ENCODE data around the gene ELFN1. TPM values are rescaled to one million over a fixed set of nuclear protein-coding genes. Genes with fewer than 3 reads are reported as not detected.
"Not testable (repeated sequence)": the region's sequence is repeated elsewhere in the genome, so short reads cannot be mapped to it uniquely, and the experiment has no call there.

ELFN1 gene
- polyA plus RNA-seq, 1 donor = 6.7 TPM

- DNase-seq = no peak
These were observed 88.9 kb downstream of the ELFN1 start for GRCh38 chr7:1758859-1759521.

GRCh38 chr7:1761097-1761496 lies 91.0 kb downstream of the ELFN1 start:
- DNase-seq = no peak

DNA sequence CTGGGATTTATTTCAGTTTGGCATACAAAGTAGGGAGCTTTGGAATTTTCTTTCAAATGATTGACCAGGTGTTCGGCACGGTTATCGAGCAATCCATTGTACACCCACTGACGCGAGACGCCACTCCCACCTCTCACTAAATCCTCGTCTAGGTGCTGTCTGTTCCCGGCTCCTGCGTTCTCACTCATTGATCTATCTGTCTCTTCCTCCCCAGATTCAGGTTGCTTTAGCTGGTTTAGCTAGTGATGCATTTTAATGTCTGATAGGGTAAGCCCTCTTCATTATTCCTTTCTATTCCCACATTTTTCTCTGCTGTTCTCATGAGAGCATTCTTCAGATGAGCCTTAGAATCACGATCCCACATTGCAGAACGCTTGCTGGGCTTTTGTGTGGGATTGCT lies 91.7 kb downstream of the ELFN1 start:
- DNase-seq = no peak

GRCh38 chr7:1762238-1762945 lies 92.3 kb downstream of the ELFN1 start:
- no peak for DNase-seq

DNA sequence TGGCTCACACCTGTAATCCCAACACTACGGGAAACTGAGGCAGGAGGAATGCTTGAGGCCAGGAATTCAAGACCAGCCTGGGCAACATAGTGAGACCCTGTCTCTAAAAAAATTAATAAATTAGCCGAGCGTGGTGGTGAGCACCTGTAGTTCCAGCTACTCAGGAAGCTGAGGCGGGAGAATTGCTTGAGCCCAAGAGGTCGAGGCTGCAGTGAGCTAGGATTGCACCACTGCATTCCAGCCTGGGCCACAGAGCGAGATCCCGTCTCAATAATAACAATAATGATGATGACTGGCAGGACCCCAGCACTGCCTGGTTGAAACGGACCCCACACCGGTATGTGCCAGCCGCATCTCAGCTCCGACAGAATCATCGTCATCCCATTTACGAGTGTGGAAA lies 93.0 kb downstream of the ELFN1 start:
- DNase-seq = no peak

- DNase-seq = not testable (repeated sequence)
These were observed 93.8 kb downstream of the ELFN1 start for GRCh38 chr7:1763911-1764310.

- no peak for DNase-seq
These were observed 95.3 kb downstream of the ELFN1 start for GRCh38 chr7:1765336-1765735.

DNA sequence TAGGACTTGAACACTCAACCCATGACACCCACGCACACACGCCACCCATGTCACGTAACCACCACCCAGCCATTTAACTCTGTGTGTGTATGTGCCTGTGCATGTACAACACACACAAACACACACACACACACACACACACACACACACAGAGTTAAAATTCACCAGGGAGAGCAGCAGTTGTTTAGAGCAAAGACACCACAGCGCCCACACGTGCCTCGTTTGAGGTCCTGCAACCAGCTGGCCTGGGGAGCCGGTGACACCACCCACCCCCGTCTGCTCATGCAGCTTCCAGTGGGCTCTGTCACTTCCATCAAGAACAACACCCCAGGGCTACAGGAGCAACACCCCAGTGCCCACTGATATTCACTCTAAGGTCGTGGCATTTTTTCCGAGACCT lies 97.4 kb downstream of the ELFN1 start:
- DNase-seq = no peak

DNA sequence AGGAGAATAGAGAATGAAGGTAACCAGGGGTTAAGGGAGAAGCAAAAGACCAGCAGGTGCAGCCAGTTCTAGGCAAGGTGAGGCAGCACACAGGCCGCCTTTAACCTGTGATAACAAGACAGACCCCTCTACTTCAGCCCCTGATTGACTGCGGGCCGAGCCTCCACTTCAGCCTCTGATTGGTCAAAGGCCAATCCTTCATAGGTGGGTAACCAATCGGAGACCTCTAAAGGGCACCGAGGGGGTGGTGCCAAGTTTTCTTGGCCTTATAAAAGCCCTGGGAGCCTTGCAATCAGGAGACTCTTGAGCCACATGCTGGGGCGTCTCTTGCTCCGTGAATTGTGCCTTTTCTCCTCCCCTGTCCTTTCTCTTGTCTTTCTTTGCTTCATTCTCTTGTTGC lies 98.8 kb downstream of the ELFN1 start:
- no peak for DNase-seq

DNA sequence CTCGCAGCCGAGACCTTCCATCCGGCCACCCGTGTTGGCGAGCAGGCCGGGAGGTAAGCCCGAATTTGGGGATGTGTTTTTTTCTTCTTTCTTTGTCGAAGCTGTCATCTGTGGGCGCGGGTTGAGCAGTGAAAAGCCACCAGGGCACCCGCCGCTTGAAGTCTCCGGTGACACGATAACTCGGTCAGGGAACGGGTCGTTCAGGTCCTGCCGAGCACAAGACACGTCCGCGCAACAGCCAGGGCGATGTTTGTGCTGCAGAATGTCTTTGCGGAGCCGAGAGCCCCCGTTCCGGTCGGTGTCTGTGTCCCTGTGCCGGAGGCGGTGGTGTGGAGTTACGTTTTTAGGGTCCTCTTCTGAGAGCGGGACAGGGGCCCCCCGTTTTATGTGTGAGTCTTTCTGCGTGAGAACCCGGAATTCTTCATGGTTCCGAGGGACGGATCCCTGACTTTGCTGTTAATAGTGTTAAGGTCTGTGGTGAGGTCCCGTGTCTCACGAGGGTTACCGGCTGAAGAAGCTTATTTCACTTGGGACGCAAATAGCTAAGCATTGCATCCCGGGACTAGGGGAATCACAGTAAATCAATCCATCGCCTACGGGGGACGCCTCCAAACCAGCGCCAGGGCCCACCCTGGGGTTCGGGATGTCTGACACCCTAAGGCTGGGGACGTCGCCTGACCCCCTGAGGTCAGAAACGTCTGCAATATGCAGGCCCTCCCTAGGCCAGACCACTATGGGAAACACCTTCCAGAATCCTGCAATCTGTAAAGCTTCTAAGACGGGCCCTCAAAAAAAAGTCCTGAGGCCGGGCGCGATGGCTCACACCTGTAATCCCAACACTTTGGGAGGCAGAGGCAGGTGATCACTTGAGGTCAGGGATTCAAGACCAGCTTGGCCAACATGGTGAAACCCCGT lies 99.5 kb downstream of the ELFN1 start:
- DNase-seq = no peak

DNA sequence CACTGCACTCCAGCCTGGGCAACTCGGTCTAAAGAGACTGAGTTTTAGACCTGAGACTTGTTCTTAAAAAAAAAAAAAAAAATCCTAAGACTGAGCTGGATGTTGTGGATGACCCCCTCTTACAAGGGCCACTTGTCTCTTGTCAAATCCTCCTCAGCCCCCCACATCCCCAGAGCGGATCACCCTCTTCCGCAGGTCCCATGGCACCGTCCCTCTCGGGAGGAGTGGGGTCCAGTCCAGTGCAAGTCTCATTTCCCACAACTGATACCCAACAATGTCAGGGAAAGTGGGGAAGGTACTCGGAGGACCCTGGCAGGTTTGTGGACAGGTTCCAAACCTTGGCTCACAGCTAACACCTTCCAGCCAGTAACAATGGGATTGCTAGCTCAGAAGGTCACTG lies 100.3 kb downstream of the ELFN1 start:
- no peak for DNase-seq

GRCh38 chr7:1775389-1775788 lies 105.3 kb downstream of the ELFN1 start:
- DNase-seq = no peak

- DNase-seq = no peak
These were observed 107.0 kb downstream of the ELFN1 start for GRCh38 chr7:1777122-1777521.

GRCh38 chr7:1779445-1779844 lies 109.4 kb downstream of the ELFN1 start:
- DNase-seq = no peak

DNA sequence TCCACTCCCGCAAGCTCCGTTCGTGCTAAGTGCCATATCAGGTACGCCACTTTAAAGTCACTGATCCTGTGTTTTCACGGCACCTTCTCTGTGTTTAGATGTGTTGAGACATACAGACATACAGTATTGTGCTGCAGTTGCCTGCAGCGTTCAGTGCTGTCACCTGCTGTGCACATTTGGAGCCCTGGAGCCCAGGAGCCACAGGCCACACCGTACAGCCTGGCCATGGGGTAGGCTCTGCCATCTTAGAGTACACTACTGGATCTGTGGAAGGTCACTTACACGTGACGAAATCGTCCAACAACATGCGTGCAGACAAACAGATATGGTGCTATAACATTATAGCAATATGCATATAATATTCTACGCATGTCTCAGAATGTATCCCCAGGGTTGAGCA lies 111.3 kb downstream of the ELFN1 start:
- DNase-seq = no peak

- no peak for DNase-seq
These were observed 115.8 kb downstream of the ELFN1 start for GRCh38 chr7:1785839-1786238.

DNA sequence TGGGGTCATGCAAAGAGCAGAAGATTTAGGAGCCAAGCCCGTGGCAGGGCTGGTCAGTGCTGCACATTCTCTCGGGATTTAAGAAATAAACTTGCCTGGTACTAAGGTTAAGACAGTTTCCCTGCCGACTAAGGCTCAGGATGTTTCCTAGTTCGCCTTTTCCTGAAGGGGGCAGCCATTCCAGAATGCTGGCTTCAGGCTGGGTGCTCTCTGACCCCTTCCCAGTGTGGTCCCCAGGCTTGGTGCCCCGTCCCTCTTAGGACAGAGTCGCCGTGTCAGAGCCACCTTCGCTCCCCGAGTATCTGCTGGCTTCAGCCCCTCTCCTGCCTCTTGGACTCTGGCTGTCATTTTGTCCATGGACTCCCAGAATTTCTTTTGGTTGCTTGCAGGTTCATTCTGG lies 117.2 kb downstream of the ELFN1 start:
- no peak for DNase-seq

DNA sequence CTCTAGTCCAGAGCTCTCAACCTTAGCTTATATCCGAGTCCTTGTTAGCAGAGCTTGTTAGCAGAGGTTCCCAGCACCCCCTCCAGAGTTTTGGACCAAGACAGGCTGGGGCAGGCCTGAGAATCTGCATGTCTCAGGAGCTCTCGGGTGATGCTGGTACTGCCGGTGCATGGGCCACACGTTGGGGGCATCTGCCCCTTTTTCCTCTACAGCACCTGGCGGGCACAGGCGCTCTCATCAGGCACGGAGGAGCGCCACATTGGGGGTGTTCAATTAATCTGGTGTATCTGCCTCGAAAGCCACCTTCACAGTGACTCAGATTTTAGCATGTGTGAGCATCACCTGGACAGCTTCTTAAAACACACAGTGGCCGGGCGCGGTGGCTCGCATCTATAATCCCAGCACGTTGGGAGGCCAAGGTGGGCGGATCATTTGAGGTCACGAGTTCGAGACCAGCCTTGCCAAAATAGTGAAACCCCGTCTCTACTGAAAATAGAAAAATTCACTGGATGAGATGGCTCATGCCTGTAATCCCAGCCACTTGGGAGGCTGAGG lies 117.7 kb downstream of the ELFN1 start:
- DNase-seq = no peak

DNA sequence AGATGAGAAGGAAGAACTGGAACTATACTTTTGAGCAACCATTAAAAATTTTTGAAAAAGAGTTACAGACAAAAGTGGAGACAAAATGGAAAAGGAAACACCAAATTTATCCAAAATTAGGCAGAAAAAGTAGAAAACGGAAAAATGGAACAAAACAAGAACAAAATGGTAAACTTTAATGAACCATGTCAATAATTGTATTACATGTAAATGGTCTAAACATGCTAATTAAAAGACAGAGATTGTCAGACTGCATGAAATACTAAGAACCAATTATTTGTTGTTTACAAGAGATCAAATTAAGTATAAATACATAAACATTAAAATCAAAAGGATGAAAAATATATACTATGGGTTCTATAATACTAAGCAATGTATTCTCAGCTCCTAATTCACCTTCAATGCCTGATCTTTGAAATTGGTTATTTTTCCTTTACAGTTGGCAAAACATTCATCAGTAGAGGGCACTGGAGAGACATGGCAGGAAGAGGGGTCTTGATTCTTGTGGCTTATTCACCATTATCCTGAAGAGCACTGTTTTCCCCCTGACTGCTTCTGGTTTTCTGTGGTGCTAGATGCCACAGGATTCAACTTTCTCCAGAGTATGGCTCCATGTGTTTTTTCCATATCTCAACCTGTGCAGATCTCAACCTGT lies 124.9 kb downstream of the ELFN1 start:
- no peak for DNase-seq

Measured in hindlimb muscle (tissue), 1 donor.